ENCODE results near the gene PHAF1.

Gene PHAF1

DNA sequence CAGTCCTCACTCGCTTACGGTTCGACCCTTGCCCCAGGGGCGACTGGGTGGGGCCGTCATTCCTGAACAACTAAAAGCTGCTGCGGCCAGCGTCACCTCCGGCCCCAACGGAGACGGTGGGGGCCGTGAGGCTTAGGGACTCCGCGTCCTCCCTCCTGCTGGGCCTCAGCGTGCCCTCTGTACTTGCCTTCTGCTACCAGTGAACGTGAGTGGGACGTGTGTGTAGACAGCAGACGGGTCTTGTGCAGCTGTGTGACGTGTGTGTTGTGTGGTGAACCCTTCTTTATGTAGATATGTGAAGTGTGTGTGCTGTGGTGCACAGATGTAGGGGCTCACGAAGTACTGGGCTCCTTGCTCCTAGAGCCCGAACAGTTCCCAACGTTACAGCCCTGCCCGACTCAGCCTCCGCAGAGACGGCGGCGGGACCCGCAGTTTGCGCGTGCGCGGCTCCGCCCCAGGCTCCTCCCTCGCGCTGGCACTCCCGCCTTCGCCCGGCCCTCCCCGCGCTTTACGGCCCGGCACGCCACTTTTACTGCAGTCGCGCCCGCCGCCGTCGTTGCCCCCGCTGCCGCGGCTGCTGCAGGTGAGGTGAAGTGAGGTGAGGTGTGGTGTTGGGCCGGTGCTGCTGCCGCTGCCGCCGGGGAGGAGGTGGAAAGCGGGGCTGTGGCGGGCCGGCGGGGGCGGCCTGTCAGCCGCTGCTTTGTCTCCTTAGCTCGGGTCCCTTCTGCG is at the start of gene PHAF1:
Gene PHAF1, plus strand, starts transcription at position 535 of the 729 bp plus-strand sequence. CDS start 235 bp downstream, outside the sequence.
- peaks cover 51% of the 10 kb centered on the region for H3K36me3 Mint-ChIP-seq (ENCODE audit: low read depth)
- H3K9me3 Mint-ChIP-seq: no peaks in the 10 kb centered on the region
- H3K4me3 Mint-ChIP-seq: peak within 1 kb of the TSS; percentile 99
- no peaks in the 10 kb centered on the region for H3K27me3 Mint-ChIP-seq
- peaks cover 69% of the 10 kb centered on the region for H3K4me1 Mint-ChIP-seq (ENCODE audit: low read depth)
- H3K27ac Mint-ChIP-seq: peak within 1 kb of the TSS; percentile 92
- intact Hi-C loops (cut with micrococcal nuclease): loop anchor here (5.0 to 10.0 kb wide), 2 partner anchors 45 to 82 kb away; partner anchors contain the start of genes B3GNT9, CBFB, FBXL8 and TRADD

DNA sequence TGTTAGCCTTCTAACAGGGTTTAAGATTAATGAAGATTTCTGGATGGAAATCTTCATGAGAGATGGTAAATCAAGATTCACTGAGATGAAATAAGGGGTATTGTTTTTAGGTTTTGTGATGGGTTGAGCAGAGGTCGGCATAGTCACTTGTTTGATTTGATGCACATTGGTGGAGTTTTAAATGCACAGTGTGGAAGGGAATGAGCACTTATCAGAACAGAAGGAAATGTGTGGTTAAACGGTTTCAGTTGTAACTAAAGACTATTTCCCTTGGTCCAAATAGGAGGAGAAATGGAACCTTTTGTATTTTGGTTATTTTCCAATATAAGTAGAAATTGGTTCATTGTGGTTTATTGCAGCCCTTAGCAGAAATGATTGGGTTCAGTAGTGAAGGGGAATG is 46.7 kb upstream of the PHAF1 start:
- intact Hi-C loops (cut with micrococcal nuclease): no loop called here
- Mint-ChIP-seq H3K36me3 (ENCODE audit: low read depth) (peaks cover 35% of the 10 kb centered on the region), H3K9me3 (no peaks in the 10 kb centered on the region), H3K27ac (no peak overlapping the region), H3K4me3 (no peak overlapping the region), H3K4me1 (ENCODE audit: low read depth) (peaks cover 6% of the 10 kb centered on the region), H3K27me3 (no peaks in the 10 kb centered on the region)

DNA sequence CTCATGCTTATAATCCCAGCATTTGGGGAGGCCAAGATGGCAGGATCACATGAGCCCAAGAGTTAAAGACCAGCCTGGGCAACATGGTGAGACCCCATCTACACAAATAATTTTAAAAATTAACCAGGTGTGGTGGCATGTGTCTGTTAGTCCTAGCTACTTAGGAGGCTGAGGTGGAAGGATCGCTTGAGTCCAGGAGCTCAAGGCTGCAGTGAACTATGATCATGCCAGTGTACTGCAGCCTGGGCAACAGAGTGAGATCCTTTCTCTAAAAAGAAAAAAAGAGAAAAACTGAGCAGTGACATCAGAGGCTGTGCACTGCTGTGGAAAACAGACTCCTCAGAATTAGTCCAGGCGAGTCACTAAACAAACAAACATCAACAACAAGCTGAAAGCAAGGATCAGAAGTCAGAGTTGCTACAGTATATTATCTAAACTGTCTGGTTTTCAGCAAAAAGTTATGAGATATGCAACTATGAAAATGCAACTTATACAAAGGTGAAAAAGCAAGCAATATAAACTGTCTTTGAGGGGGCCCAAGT is 41.5 kb upstream of the PHAF1 start:
- Mint-ChIP-seq H3K4me1 (ENCODE audit: low read depth) (no peaks in the 10 kb centered on the region), H3K27me3 (no peaks in the 10 kb centered on the region), H3K27ac (no peak overlapping the region)

GRCh38 chr16:67071476-67072048 is 38.2 kb upstream of the PHAF1 start:
- Mint-ChIP-seq H3K27me3 (no peaks in the 10 kb centered on the region), H3K36me3 (ENCODE audit: low read depth) (peaks cover 77% of the 10 kb centered on the region), H3K9me3 (no peaks in the 10 kb centered on the region)

More for the DNA sequence above, 41.5 kb upstream of the PHAF1 start:
- Mint-ChIP-seq H3K9me3 (no peaks in the 10 kb centered on the region), H3K36me3 (ENCODE audit: low read depth) (peaks cover 62% of the 10 kb centered on the region), H3K4me3 (no peak overlapping the region)
- intact Hi-C loops (cut with micrococcal nuclease): no loop called here

DNA sequence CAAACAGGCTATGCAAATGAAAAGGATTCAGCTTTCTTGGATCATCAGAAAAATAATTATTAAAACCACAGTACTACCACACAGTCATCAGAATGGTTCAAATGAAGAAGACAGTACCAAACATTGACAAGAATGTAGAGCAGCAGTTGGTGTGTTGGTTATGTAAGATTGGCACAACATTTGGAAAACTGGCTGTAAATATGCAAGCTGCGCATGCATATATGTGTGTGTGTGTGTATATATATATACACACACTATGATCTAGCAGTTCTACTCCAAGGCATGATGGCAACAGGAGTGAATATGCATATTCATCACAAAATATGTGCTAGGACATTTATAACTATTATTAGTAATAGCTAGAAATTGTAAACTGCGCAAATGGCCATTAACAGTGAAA is 34.4 kb upstream of the PHAF1 start:
- H3K27me3 Mint-ChIP-seq: no peaks in the 10 kb centered on the region
- intact Hi-C loops (cut with micrococcal nuclease): no loop called here
- no peaks in the 10 kb centered on the region for H3K4me1 Mint-ChIP-seq (ENCODE audit: low read depth)
- no peak overlapping the region for H3K27ac Mint-ChIP-seq
- no peaks in the 10 kb centered on the region for H3K9me3 Mint-ChIP-seq
- peaks cover 74% of the 10 kb centered on the region for H3K36me3 Mint-ChIP-seq (ENCODE audit: low read depth)
- H3K4me3 Mint-ChIP-seq: no peak overlapping the region

More at GRCh38 chr16:67071476-67072048, 38.2 kb upstream of the PHAF1 start:
- Mint-ChIP-seq H3K4me3 (no peak overlapping the region), H3K27ac (no peak overlapping the region), H3K4me1 (ENCODE audit: low read depth) (no peaks in the 10 kb centered on the region)
- intact Hi-C loops (cut with micrococcal nuclease): no loop called here

- Mint-ChIP-seq H3K4me1 (ENCODE audit: low read depth) (no peaks in the 10 kb centered on the region), H3K9me3 (no peaks in the 10 kb centered on the region), H3K27ac (no peak overlapping the region), H3K4me3 (no peak overlapping the region), H3K27me3 (no peaks in the 10 kb centered on the region), H3K36me3 (ENCODE audit: low read depth) (peaks cover 69% of the 10 kb centered on the region)
- intact Hi-C loops (cut with micrococcal nuclease): no loop called here
Observed at GRCh38 chr16:67077871-67078270, 31.9 kb upstream of the PHAF1 start.

DNA sequence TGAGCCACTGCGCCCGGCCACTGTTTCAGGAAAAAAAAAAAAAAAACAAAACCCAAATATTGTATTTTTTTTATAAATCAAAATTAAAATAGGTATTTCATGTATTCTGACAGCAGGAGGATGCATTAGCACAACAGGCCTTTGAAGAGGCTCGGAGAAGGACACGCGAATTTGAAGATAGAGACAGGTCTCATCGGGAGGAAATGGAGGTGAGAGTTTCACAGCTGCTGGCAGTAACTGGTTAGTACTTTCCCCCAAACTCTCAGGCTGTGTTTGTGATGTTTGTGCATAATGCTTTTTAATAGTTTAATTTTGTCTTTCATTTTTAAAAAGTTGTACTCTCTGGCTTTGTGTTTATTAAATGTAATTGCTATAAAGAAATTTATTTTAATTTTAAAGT is 27.6 kb upstream of the PHAF1 start:
- Mint-ChIP-seq H3K4me1 (ENCODE audit: low read depth) (no peaks in the 10 kb centered on the region), H3K4me3 (no peak overlapping the region), H3K27ac (no peak overlapping the region), H3K9me3 (no peaks in the 10 kb centered on the region), H3K36me3 (ENCODE audit: low read depth) (peaks cover 82% of the 10 kb centered on the region), H3K27me3 (no peaks in the 10 kb centered on the region)
- intact Hi-C loops (cut with micrococcal nuclease): no loop called here

- peaks cover 80% of the 10 kb centered on the region for H3K36me3 Mint-ChIP-seq (ENCODE audit: low read depth)
- no peak overlapping the region for H3K27ac Mint-ChIP-seq
- H3K4me3 Mint-ChIP-seq: no peak overlapping the region
- no peaks in the 10 kb centered on the region for H3K9me3 Mint-ChIP-seq
- intact Hi-C loops (cut with micrococcal nuclease): no loop called here
- no peaks in the 10 kb centered on the region for H3K4me1 Mint-ChIP-seq (ENCODE audit: low read depth)
- no peaks in the 10 kb centered on the region for H3K27me3 Mint-ChIP-seq
Observed at GRCh38 chr16:67082891-67083290, 26.9 kb upstream of the PHAF1 start.

GRCh38 chr16:67084345-67085028 is 25.3 kb upstream of the PHAF1 start:
- intact Hi-C loops (cut with micrococcal nuclease): no loop called here
- no peak overlapping the region for H3K27ac Mint-ChIP-seq
- H3K4me3 Mint-ChIP-seq: no peak overlapping the region
- H3K4me1 Mint-ChIP-seq (ENCODE audit: low read depth): no peaks in the 10 kb centered on the region
- H3K36me3 Mint-ChIP-seq (ENCODE audit: low read depth): peaks cover 73% of the 10 kb centered on the region
- no peaks in the 10 kb centered on the region for H3K27me3 Mint-ChIP-seq
- H3K9me3 Mint-ChIP-seq: no peaks in the 10 kb centered on the region

GRCh38 chr16:67086822-67087221 is 22.9 kb upstream of the PHAF1 start:
- intact Hi-C loops (cut with micrococcal nuclease): no loop called here
- Mint-ChIP-seq H3K36me3 (ENCODE audit: low read depth) (peaks cover 63% of the 10 kb centered on the region), H3K27ac (no peak overlapping the region), H3K4me1 (ENCODE audit: low read depth) (peaks cover 6% of the 10 kb centered on the region), H3K27me3 (no peaks in the 10 kb centered on the region), H3K9me3 (no peaks in the 10 kb centered on the region), H3K4me3 (no peak overlapping the region)

DNA sequence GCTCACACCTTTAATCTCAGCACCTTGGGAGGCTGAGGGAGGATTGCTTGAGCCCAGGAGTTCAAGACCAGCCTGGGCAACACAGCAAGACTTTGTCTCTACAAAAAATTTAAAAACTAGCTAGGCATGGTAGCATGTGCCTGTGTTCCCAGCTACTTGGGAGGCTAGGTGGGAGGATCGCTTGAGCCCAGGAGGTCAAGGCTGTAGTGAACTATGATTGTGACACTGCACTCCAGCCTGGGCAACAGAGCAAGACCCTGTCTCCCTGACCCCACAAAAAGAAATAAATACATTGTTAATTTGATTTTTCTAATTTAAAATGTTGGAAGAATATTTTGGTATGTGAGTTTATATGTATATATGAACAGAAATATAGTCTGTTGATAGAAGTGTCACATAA is 22.4 kb upstream of the PHAF1 start:
- H3K27ac Mint-ChIP-seq: no peak overlapping the region
- intact Hi-C loops (cut with micrococcal nuclease): no loop called here
- H3K4me3 Mint-ChIP-seq: no peak overlapping the region
- H3K36me3 Mint-ChIP-seq (ENCODE audit: low read depth): peaks cover 65% of the 10 kb centered on the region
- peaks cover 6% of the 10 kb centered on the region for H3K4me1 Mint-ChIP-seq (ENCODE audit: low read depth)
- no peaks in the 10 kb centered on the region for H3K27me3 Mint-ChIP-seq
- no peaks in the 10 kb centered on the region for H3K9me3 Mint-ChIP-seq

DNA sequence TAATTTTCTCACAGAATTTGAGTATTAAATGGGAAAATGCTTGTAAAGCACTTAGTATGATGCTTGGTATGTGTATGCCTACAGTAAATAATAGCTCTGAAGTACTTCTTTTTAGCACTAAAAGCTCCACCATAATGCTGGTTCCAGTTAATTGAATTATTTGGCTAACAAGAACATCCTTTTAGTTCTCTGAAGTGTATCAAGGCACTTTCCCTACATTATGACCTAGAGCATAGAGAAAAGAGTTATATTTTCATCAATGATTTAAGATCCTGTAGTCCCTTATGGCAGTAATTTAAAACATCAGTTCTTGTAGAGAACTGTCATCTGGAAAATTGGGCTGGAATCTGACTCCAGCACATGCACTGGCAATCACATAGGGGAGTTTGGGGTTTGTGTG is 21.9 kb upstream of the PHAF1 start:
- Mint-ChIP-seq H3K9me3 (no peaks in the 10 kb centered on the region), H3K36me3 (ENCODE audit: low read depth) (peaks cover 68% of the 10 kb centered on the region), H3K27ac (no peak overlapping the region), H3K4me1 (ENCODE audit: low read depth) (peaks cover 6% of the 10 kb centered on the region), H3K27me3 (no peaks in the 10 kb centered on the region), H3K4me3 (no peak overlapping the region)
- intact Hi-C loops (cut with micrococcal nuclease): no loop called here

GRCh38 chr16:67088551-67088950 is 21.2 kb upstream of the PHAF1 start:
- H3K27me3 Mint-ChIP-seq: no peaks in the 10 kb centered on the region
- H3K9me3 Mint-ChIP-seq: no peaks in the 10 kb centered on the region
- peaks cover 70% of the 10 kb centered on the region for H3K36me3 Mint-ChIP-seq (ENCODE audit: low read depth)
- no peak overlapping the region for H3K4me3 Mint-ChIP-seq
- H3K27ac Mint-ChIP-seq: no peak overlapping the region
- H3K4me1 Mint-ChIP-seq (ENCODE audit: low read depth): peaks cover 6% of the 10 kb centered on the region
- intact Hi-C loops (cut with micrococcal nuclease): no loop called here

- Mint-ChIP-seq H3K4me3 (no peak overlapping the region), H3K27me3 (no peaks in the 10 kb centered on the region), H3K27ac (no peak overlapping the region), H3K36me3 (ENCODE audit: low read depth) (peaks cover 71% of the 10 kb centered on the region), H3K4me1 (ENCODE audit: low read depth) (peaks cover 6% of the 10 kb centered on the region), H3K9me3 (no peaks in the 10 kb centered on the region)
- intact Hi-C loops (cut with micrococcal nuclease): no loop called here
Observed at GRCh38 chr16:67089101-67089500, 20.6 kb upstream of the PHAF1 start.

All from dendritic cell treated with granulocyte-macrophage colony-stimulating factor and Interleukin-4, amounts not matched to agents 40 ng/mL and 50 ng/mL, for 4 days (primary cell).